WERI-Rb-1 (cell line): Measurements from ENCODE around the gene RAB42.
A peak's percentile ranks its signal among the peaks of the same experiment; 100 is the strongest.
"Not testable (repeated sequence)": the region's sequence is repeated elsewhere in the genome, so short reads cannot be mapped to it uniquely, and the experiment has no call there.

Experiments
- DNase-seq: peaks from one replicate; pipeline ENCODE4 v3.0.0-alpha.2; 2020
- H3K27ac ChIP-seq: fragments of 250-450 bp; sonication (Bioruptor Pico); 2 replicates; pipeline ENCODE4 v1.5.1; 2020; ENCODE audit warnings: mild to moderate bottlenecking, moderate library complexity
- H3K27me3 ChIP-seq: fragments of 250-450 bp; sonication (Bioruptor Pico); 2 replicates; pipeline ENCODE4 v1.5.1; 2021; ENCODE audit warnings: mild to moderate bottlenecking, low read depth, moderate library complexity; ENCODE audit not compliant: insufficient read depth, severe bottlenecking
- H3K36me3 ChIP-seq: fragments of 250-450 bp; sonication (Bioruptor Pico); 2 replicates; pipeline ENCODE4 v1.5.1; 2020; ENCODE audit warnings: mild to moderate bottlenecking, moderate library complexity
- H3K4me3 ChIP-seq: 2 replicates; pipeline ENCODE4 v1.5.1; 2011; ENCODE audit warnings: low read depth, mild to moderate bottlenecking, control low read depth, low read length
- H3K9me3 ChIP-seq: fragments of 250-450 bp; sonication (Bioruptor Pico); 2 replicates; pipeline ENCODE4 v1.5.1; 2021; ENCODE audit warnings: mild to moderate bottlenecking, moderate library complexity; ENCODE audit not compliant: severe bottlenecking
- TF ChIP-seq, protein P1 (sequence below): IDR thresholded peaks from 2 replicates; pipeline ENCODE4 v1.5.1; 2011; ENCODE audit warnings: low read depth, mild to moderate bottlenecking, control low read depth, inconsistent platforms, low read length

The RAB42 gene

DNA sequence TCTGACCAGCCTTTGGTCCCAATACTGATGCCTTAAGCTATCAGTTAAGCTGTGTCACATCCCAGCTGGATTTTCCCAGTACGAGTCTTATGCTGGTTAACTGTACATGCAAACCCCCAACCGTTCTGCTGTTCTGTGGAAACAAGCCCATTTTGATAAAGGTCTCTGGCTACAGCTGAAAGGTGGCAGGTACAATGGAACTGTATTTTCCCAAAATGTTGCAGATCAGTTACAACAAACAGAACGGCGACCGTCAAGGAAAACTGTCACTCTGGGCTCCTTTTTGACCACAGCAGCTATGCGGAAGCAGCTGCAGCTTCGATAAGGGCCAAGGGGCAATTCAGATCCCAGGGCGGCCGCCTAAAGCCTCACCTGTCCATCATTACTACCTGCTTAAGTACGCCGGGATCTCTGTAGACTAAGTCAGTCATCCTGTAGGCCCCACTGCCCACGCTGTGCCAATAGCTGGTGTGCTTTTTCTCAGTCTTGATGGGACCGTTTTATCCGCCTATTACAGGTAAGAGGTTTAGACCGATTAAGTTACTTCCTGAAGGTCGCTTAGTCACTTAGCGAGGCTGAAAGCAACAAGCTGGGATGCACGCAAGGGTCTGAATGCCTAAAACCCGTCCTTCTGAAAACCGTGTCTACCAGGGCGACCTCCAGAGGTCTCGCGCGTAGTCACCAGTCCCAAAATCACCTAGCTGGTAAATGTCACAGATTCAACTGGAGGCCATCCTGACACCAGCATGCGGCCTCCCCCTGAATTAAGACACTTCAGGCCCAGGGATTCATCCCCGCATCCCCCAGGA, 11.1 kb upstream of the RAB42 start:
- peaks cover 44% of the 10 kb centered on the region for H3K36me3 ChIP-seq
- H3K4me3 ChIP-seq, result peak overlapping the region; percentile 78
- peak; percentile 56 for DNase-seq

DNA sequence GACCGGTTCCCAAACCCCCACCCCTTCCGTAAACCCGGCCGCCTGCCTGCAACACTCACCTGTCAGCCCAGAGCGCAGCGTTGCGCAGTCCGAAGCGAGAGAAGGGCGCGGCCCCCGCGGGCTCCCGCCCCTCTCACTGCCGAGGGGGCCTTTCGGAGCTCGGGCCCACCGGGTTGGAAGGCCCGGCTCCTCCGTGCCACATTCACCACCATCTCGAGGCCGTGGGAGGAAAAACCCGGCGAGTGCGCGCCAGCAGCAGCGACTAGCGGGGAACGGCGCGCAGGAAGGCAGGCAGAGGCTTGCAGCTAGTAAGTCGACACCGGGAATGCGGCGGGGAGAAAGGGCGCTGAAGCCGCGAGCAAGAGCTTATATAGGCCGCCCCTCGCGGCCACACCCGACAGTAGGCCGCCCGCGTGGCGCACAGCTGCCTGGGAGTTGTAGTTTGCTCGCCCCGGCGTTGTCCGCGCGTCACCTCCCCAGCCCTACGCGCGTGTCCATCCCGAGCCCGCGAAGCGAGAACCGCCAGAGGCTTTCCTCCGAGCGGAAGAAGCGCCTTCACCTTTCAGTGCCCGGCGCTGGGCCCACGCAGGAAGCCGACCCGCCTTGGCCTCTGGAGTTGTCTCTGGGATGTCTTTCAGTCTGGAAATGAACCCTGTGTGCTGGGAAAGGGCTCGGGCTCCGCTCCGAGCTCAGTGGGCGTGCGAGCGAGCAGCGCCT, 10.4 kb upstream of the RAB42 start:
- TF ChIP-seq, protein P1, sequence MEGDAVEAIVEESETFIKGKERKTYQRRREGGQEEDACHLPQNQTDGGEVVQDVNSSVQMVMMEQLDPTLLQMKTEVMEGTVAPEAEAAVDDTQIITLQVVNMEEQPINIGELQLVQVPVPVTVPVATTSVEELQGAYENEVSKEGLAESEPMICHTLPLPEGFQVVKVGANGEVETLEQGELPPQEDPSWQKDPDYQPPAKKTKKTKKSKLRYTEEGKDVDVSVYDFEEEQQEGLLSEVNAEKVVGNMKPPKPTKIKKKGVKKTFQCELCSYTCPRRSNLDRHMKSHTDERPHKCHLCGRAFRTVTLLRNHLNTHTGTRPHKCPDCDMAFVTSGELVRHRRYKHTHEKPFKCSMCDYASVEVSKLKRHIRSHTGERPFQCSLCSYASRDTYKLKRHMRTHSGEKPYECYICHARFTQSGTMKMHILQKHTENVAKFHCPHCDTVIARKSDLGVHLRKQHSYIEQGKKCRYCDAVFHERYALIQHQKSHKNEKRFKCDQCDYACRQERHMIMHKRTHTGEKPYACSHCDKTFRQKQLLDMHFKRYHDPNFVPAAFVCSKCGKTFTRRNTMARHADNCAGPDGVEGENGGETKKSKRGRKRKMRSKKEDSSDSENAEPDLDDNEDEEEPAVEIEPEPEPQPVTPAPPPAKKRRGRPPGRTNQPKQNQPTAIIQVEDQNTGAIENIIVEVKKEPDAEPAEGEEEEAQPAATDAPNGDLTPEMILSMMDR, result no peak
- Histone ChIP-seq H3K9me3 (no peaks in the 10 kb centered on the region), H3K4me3 (peak overlapping the region; percentile 78), H3K27me3 (no peaks in the 10 kb centered on the region), H3K27ac (peak overlapping the region; percentile 81), H3K36me3 (peaks cover 44% of the 10 kb centered on the region)
- peak; percentile 96 for DNase-seq

More for the DNA sequence above, 11.1 kb upstream of the RAB42 start:
- Histone ChIP-seq H3K27ac (peak overlapping the region; percentile 81), H3K27me3 (no peaks in the 10 kb centered on the region), H3K9me3 (no peaks in the 10 kb centered on the region)
- TF ChIP-seq, protein P1, result peak; percentile 44

DNA sequence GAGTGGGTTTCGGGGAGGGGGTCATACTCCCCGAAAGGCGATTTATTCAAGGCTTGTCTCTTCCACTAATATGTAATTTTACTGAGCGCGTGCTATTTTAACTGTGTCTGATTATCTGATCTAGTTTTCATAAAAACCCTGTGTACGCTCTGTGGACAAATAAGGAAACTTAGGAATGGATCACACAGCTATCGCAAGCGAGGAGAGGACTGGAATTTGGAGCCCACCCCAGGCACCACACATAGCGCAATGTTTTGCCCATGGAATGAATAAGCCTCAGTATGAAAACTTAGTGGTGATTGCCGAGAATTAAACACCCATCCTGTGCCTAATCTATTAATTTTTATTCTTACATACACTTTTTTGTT, 9.8 kb upstream of the RAB42 start:
- TF ChIP-seq, protein P1, result no peak
- Histone ChIP-seq H3K27ac (peak overlapping the region; percentile 81), H3K36me3 (peaks cover 39% of the 10 kb centered on the region), H3K4me3 (peak overlapping the region; percentile 78), H3K9me3 (no peaks in the 10 kb centered on the region), H3K27me3 (no peaks in the 10 kb centered on the region)
- DNase-seq, result no peak

DNA sequence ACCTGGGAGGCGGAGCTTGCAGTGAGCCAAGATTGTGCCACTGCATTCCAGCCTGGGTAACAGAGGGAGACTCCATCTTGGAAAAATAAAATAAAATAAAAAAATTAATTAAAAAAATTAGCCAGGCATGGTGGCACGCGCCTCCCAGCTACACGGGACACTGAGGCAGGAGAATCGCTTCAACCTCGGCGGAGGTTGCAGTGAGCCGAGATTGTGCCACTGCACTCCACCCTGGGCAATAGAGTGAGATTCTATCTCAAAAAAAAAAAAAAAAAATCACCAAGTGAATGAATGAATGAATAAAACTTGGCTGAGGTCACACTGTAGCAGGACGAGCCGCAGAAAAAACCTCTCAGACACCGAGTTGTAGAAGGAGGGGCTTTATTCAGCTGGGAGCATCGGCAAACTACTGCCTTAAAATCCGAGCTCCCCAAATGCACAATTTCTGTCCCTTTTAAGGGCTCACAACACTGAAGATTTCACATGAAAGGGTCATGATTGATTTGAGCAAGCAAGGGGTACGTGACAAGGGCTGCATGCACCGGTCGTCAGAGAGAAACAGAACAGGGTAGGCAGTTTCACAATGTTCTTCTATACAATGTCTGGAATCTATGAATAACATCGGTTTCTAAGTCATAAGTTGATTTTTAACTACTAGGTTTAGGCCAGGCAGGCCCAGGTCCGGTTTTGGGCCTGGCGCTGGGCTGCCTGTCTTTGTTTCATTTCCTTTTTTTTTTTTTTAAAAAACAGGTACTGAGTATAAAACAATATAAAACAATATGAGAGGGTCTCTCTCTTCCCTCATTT, 5.3 kb upstream of the RAB42 start:
- not testable (repeated sequence) for H3K36me3 ChIP-seq, H3K27ac ChIP-seq, DNase-seq, H3K9me3 ChIP-seq, H3K27me3 ChIP-seq, H3K4me3 ChIP-seq

DNA sequence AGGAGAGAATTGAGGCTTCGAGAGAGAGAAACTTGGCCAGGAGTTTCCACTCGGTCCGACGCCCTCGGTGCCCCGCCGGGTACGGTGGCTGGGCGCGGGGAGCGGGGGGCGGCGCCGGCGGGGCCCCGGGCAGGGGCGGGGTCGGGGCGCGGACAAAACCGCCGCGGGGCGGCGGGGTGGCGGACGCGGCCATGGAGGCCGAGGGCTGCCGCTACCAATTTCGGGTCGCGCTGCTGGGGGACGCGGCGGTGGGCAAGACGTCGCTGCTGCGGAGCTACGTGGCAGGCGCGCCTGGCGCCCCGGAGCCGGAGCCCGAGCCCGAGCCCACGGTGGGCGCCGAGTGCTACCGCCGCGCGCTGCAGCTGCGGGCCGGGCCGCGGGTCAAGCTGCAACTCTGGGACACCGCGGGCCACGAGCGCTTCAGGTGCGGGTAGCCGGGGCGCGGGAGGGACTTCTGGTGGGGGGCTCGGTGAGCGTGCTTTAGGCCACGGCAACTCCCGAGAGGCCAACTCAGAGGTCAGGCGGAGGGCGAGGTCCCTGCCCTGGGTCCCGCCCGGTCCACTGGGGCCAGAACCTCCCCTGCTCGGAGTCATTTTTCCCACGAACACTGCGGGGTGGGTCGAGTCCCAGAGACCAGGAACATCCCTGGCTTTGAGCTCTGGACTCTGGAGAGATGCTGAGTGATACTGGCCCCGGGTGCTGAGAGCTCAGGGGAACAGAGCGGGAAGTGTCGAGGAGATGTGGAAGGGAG, 431 bp downstream of the RAB42 start:
- TF ChIP-seq, protein P1, result no peak
- H3K36me3 ChIP-seq, result no peaks in the 10 kb centered on the region
- no peaks in the 10 kb centered on the region for H3K9me3 ChIP-seq
- H3K4me3 ChIP-seq, result peak overlapping the region; percentile 60
- DNase-seq, result peak; percentile 11
- H3K27ac ChIP-seq, result no peak overlapping the region
- no peaks in the 10 kb centered on the region for H3K27me3 ChIP-seq

DNA sequence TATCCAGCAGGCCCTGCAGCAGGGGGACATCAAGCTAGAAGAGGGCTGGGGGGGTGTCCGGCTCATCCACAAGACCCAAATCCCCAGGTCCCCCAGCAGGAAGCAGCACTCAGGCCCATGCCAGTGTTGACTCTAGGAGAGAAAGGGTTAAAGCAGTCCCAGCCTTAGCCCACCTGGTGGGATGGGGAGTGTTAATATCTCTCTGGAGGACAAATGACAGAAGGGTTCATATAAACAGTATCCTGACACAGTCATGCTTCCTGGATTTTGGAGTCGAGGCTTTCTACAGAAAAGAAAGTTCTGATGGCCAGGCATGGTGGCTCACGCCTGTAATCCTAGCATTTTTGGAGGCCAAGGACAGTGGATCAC, 1.9 kb downstream of the RAB42 start:
- not testable (repeated sequence) for H3K36me3 ChIP-seq, H3K27ac ChIP-seq, H3K27me3 ChIP-seq, H3K9me3 ChIP-seq, H3K4me3 ChIP-seq, DNase-seq

DNA sequence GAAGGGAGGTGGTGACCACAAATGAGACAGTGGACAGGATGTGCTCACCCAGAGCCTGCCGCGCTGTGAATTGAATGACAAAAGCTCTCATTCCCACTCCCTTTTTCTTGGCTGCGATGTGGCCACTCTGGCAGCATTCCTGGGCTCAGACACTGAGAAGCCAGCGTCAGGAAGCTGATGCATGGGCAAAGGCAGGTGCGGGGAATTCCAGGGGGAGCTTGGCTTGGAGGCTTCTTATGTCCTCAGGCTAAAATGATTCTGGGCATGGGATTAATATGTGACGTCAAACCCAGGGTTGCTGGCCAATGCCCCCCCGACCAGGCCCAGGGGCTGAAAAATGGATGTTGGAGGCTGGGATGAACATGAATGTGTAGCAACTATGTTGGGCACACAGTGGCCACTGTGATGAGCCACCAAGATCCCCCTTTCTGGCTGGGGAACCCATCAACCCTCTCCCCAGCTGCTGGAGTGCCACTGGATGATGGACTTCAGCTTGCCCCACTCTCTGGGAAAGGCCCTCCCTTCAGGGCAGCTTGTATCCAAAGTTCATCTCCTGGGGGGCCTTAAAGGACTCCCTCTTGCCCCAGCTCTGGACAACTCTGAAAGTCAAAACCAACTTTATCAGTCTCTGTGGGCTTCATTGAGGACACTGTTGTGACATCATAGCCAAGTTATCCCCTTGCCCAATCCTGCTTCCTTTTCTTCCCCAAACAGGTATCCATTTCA, 2.8 kb downstream of the RAB42 start:
- not testable (repeated sequence) for H3K9me3 ChIP-seq, H3K4me3 ChIP-seq, DNase-seq, H3K36me3 ChIP-seq, H3K27ac ChIP-seq, H3K27me3 ChIP-seq
